HG03520 (cell line): ENCODE measurements around the gene SMCO2.

Source experiments
- ATAC-seq: cut with Tn5 transposase; IDR thresholded peaks from one replicate; pipeline ENCODE4 v1.9.1; 2021; ENCODE audit warnings: mild to moderate bottlenecking, moderate library complexity; ENCODE audit not compliant: unreplicated experiment

Gene SMCO2

GRCh38 chr12:27446436-27446835, at the start of gene SMCO2:
TSS of gene SMCO2 (plus strand) at chr12:27446736. CDS start at chr12:27470632, 23,896 bp downstream.
- ATAC-seq, result no peak

- ATAC-seq, result no peak
Measured at GRCh38 chr12:27398466-27398865, 48.1 kb upstream of the SMCO2 start.

GRCh38 chr12:27399074-27399473, 47.5 kb upstream of the SMCO2 start:
- ATAC-seq, result no peak

GRCh38 chr12:27400856-27401354, 45.6 kb upstream of the SMCO2 start:
- ATAC-seq, result no peak

GRCh38 chr12:27412047-27412446, 34.5 kb upstream of the SMCO2 start:
- ATAC-seq, result no peak

GRCh38 chr12:27422697-27423096, 23.8 kb upstream of the SMCO2 start:
- no peak for ATAC-seq

GRCh38 chr12:27424631-27425230, 21.8 kb upstream of the SMCO2 start:
- no peak for ATAC-seq

- ATAC-seq, result no peak
Measured at GRCh38 chr12:27425306-27425705, 21.2 kb upstream of the SMCO2 start.

GRCh38 chr12:27426743-27427487, 19.6 kb upstream of the SMCO2 start:
- no peak for ATAC-seq

- ATAC-seq, result no peak
Measured at GRCh38 chr12:27427824-27428223, 18.7 kb upstream of the SMCO2 start.

- no peak for ATAC-seq
Measured at GRCh38 chr12:27428466-27428865, 18.1 kb upstream of the SMCO2 start.

GRCh38 chr12:27429606-27430005, 16.9 kb upstream of the SMCO2 start:
- ATAC-seq, result no peak

- ATAC-seq, result no peak
Measured at GRCh38 chr12:27431185-27431584, 15.4 kb upstream of the SMCO2 start.

GRCh38 chr12:27434673-27435565, 11.6 kb upstream of the SMCO2 start:
- no peak for ATAC-seq

- no peak for ATAC-seq
Measured at GRCh38 chr12:27436029-27436428, 10.5 kb upstream of the SMCO2 start.

- ATAC-seq, result no peak
Measured at GRCh38 chr12:27436768-27437167, 9.8 kb upstream of the SMCO2 start.

- ATAC-seq, result no peak
Measured at GRCh38 chr12:27437839-27438238, 8.7 kb upstream of the SMCO2 start.

GRCh38 chr12:27447761-27448160, 1.2 kb downstream of the SMCO2 start:
- ATAC-seq, result no peak

- no peak for ATAC-seq
Measured at GRCh38 chr12:27449026-27449425, 2.5 kb downstream of the SMCO2 start.

- no peak for ATAC-seq
Measured at GRCh38 chr12:27449893-27450534, 3.5 kb downstream of the SMCO2 start.
